GM19043 (cell line): ENCODE data around the gene CRAT.
A peak's percentile ranks its signal among the peaks of the same experiment; 100 is the strongest.

ENCODE experiments used
- ATAC-seq: cut with Tn5 transposase; IDR thresholded peaks from one replicate; pipeline ENCODE4 v1.9.1; 2021; ENCODE audit warnings: low read depth; ENCODE audit not compliant: unreplicated experiment

The CRAT gene

GRCh38 chr9:129095170-129095667 is 15.4 kb downstream of the CRAT start:
- no peak for ATAC-seq

GRCh38 chr9:129094387-129095169 is 16.0 kb downstream of the CRAT start:
- ATAC-seq, result no peak

- ATAC-seq, result no peak
Measured at GRCh38 chr9:129093602-129094386, 16.8 kb downstream of the CRAT start.

- no peak for ATAC-seq
Measured at GRCh38 chr9:129089246-129089645, 21.3 kb downstream of the CRAT start.

DNA sequence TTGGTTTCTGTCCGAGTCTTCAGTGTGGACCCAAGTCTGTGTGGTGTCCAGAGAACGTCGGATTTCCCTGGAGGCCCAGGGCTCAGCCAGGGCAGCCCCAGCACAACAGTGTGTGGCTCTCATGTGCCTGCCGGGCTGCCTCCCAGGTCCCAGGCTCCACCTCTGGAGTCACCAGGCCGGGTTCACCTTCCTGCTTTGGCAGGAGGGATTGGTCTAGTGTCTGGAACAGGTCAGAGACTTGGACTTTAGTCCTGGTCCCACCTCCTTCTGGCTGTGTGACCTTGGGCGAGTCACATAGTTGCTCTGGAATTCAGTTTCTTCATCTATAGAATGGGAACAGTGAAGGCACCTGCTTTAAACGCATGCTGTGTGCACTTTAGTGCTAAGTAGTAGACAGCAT is 26.5 kb downstream of the CRAT start:
- ATAC-seq, result no peak

DNA sequence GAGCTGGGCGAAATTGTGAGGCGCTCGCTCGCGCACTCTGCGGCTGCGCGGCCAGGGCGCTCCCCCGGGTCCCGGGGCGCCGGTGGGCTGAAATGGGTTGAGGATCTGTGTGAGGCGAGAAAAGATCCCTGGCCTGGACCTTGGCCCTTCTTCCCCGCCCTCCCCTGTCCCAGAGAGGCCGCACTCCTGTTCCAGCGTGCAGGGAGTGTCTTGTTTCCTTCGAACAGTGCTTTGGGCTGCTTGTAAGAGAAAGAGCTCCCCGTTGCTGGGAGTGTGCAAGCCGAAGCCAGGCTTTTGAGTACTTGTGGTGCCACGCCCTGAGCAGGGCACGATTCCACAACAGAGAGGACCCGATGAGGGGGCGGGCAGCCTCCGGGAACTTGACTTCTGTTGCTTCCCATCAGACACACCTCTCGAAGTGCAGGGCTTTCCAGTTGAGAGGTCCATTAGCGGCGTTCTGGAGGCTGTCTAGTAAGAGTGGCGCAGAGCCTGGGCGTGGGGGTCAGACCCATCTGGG is 29.1 kb downstream of the CRAT start:
- no peak for ATAC-seq

- ATAC-seq, result peak; percentile 90
Measured at GRCh38 chr9:129080601-129081387, 29.8 kb downstream of the CRAT start, which contains the start of gene DOLPP1. TSS of gene DOLPP1 (plus strand) at chr9:129081111. CDS start at chr9:129081132, 21 bp downstream.

DNA sequence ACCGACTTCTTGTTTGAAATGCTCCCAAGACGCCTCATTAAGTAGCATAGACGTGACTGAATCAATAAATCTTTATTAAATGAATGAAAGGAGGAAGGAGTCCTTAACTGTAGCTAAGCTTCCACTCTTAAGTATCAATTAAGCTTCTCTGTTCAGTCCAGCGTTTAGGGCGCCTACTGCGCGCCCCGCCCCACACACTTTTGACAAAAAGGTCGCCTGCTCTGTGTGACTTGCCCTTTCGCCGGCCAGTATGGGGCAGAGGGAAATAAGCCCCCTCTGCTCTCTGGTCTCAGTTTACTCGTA is 30.3 kb downstream of the CRAT start:
- no peak for ATAC-seq

DNA sequence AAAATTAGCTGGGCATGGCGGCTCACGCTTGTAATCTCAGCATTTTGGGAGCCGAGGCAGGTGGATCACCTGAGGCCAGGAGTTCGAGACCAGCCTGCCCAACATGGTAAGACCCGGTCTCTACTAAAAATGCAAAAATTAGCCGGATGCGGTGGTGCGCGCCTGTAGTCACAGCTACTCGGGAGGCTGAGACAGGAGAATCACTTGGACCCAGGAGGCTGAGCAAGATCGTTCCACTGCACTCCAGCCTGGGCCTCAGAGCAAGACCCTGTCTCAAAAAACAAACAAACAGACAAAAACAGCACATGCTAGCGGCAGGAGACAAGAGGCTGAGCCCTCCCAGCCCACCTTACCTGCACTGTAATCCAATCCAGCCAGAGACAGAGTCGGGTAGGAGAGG is 30.8 kb downstream of the CRAT start:
- ATAC-seq, result no peak

GRCh38 chr9:129078691-129079503 is 31.7 kb downstream of the CRAT start:
- ATAC-seq, result no peak

- no peak for ATAC-seq
Measured at GRCh38 chr9:129077236-129077635, 33.4 kb downstream of the CRAT start.

DNA sequence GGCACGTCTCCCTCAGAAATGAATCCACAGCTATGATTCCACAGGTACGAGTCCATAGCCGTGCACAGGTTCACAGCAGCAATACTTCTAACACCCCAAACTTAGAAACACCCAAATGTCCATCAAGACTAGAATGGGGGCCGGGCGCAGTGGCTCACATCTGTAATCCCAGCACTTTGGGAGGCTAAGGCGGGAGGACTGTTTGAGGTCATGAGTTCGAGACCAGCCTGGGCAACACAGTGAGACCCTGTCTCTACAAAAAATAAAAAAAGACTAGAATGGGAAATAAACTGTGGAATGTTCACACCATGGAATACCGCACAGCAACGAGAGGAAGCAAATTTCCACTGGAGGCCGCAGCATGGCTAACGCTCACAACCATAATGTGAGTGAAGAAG is 34.0 kb downstream of the CRAT start:
- ATAC-seq, result no peak

DNA sequence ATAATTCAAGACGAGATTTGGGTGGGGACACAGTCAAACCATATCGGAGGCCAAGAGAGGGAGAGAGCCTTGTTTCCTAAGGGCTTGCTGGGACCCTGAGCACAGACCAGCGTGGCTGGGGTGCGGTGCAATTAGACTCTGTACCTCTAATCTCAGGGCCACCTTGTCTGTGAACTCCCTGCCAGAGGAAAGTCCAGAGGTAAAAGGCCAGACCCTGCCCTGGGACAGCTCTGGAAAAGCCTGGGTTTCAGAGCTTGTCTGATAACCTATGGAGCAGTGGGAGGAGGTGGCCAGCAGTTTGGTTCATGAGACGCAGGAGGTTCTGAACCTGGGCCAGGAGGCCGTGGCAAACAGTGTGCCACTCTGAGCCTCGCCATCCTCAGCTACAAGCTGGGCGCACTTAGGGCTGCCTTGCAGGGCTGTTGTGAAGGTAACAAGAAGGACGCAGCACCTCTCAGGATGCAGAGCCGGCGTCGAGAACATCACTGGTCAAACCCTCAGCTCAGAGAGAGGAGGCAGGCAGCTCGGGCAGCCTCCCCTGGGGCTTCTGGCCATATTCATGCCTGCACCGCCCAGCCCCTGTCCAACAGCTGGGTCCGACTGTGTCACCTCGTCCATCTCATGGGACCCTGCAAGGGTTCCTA is 34.5 kb downstream of the CRAT start:
- no peak for ATAC-seq

- ATAC-seq, result no peak
Measured at GRCh38 chr9:129074106-129074505, 36.5 kb downstream of the CRAT start.

GRCh38 chr9:129073404-129073803 is 37.2 kb downstream of the CRAT start:
- no peak for ATAC-seq

GRCh38 chr9:129072171-129072570 is 38.4 kb downstream of the CRAT start:
- ATAC-seq, result no peak

GRCh38 chr9:129071526-129072126 is 39.0 kb downstream of the CRAT start:
- ATAC-seq, result no peak

DNA sequence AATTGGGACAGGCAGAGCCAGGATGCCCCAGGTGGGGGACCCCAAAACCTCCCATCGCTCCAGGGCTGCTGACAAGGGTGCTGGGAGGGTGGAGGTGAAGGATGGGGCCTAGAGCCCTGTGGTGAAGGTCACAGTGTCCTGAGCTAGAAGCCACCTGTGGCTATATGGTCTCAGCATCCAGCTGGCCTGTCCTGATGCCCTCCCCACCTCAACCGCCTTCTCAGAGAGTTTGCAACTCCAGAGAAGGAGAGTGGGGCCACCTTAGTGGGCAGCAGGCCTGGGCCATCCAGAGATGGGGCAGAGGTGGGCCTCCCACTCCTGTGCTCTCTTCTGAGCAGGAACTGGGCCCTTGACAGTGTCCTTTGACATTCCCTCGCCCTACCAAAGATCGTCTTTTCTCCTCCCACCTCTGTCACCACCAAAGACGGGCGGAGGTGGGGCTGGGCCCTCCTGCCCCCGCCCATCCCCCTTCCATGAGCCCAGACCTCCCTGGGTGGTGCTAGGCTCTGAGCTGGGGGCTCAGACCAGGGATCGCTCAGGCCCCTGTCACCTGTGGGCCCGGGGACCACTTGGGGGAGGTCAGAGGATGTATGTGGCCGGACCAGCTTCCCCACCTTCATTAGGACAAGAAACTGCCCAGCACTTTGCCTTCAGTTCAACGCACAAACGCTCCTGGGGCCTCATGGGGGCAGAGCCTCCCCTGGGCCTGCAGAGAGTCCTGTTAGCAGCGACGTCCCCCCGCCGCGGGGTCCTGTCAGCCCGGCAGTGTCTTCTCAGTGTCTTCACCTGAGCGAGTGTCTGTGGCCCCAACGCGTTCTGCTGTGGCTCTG is 39.7 kb downstream of the CRAT start:
- no peak for ATAC-seq
